ENCODE measurements around the gene MRPS33.
"Not testable (repeated sequence)": the region's sequence is repeated elsewhere in the genome, so short reads cannot be mapped to it uniquely, and the experiment has no call there.

The MRPS33 gene

GRCh38 chr7:141045126-141045841 is 30.5 kb upstream of the MRPS33 start:
- TF ChIP-seq LEF1 (IDR thresholded peaks at IDR 0.05; ENCODE audit: borderline replicate concordance) (no peak), L3MBTL2 (conservative IDR thresholded peaks at IDR 0.05) (no peak), FOXA1 (IDR thresholded peaks at IDR 0.05) (no peak), ARNT (IDR thresholded peaks at IDR 0.05) (no peak), ZNF384 (IDR thresholded peaks at IDR 0.05) (no peak), ELF4 (IDR thresholded peaks at IDR 0.05) (no peak), TARDBP (IDR thresholded peaks at IDR 0.05) (no peak), BHLHE40 (IDR thresholded peaks at IDR 0.05; ENCODE audit: borderline replicate concordance) (no peak), CTBP1 (IDR thresholded peaks at IDR 0.05; ENCODE audit: borderline replicate concordance) (no peak), FOXM1 (IDR thresholded peaks at IDR 0.05; ENCODE audit: borderline replicate concordance) (no peak), HDGF (IDR thresholded peaks at IDR 0.05; ENCODE audit: borderline replicate concordance) (no peak), SP1 (IDR thresholded peaks at IDR 0.05) (no peak), FOXK2 (IDR thresholded peaks at IDR 0.05) (no peak), PKNOX1 (IDR thresholded peaks at IDR 0.05) (no peak), NFRKB (IDR thresholded peaks at IDR 0.05) (no peak), SUZ12 (IDR thresholded peaks at IDR 0.05) (no peak)
- CTCF ChIA-PET, result no interaction called here
- no peak for DNase-seq (ENCODE audit: extremely low spot score)
- POLR2A ChIA-PET, result interaction anchor here (0.7 kb wide), 1 partner anchor 30 kb away, joined by 3 read pairs; the partner anchor contains the start of gene MRPS33

GRCh38 chr7:141043616-141044015 is 28.9 kb upstream of the MRPS33 start:
- ChIA-PET POLR2A (interaction anchor here (1.3 kb wide), 1 partner anchor 29 kb away, joined by 3 read pairs; the partner anchor contains the start of gene MRPS33), CTCF (no interaction called here)
- DNase-seq (ENCODE audit: extremely low spot score), result no peak
- TF ChIP-seq TARDBP (IDR thresholded peaks at IDR 0.05) (no peak), FOXK2 (IDR thresholded peaks at IDR 0.05) (no peak), ARNT (IDR thresholded peaks at IDR 0.05) (no peak), FOXA1 (IDR thresholded peaks at IDR 0.05) (no peak), ZNF384 (IDR thresholded peaks at IDR 0.05) (no peak), L3MBTL2 (conservative IDR thresholded peaks at IDR 0.05) (no peak), BHLHE40 (IDR thresholded peaks at IDR 0.05; ENCODE audit: borderline replicate concordance) (no peak), NFRKB (IDR thresholded peaks at IDR 0.05) (no peak), ELF4 (IDR thresholded peaks at IDR 0.05) (no peak), PKNOX1 (IDR thresholded peaks at IDR 0.05) (no peak)

GRCh38 chr7:141042222-141043193 is 27.8 kb upstream of the MRPS33 start:
- DNase-seq (ENCODE audit: extremely low spot score), result no peak

GRCh38 chr7:141039376-141039775 is 24.6 kb upstream of the MRPS33 start:
- POLR2A ChIA-PET, result no interaction called here
- TF ChIP-seq PKNOX1 (IDR thresholded peaks at IDR 0.05), result no peak
- TF ChIP-seq CTBP1 (IDR thresholded peaks at IDR 0.05; ENCODE audit: borderline replicate concordance), result no peak
- TF ChIP-seq SUZ12 (IDR thresholded peaks at IDR 0.05), result no peak
- no peak for TF ChIP-seq LEF1 (IDR thresholded peaks at IDR 0.05; ENCODE audit: borderline replicate concordance)
- TF ChIP-seq FOXK2 (IDR thresholded peaks at IDR 0.05), result no peak
- TF ChIP-seq FOXA1 (IDR thresholded peaks at IDR 0.05), result no peak
- TF ChIP-seq ZNF384 (IDR thresholded peaks at IDR 0.05), result no peak
- no peak for TF ChIP-seq ARNT (IDR thresholded peaks at IDR 0.05)
- no peak for TF ChIP-seq TARDBP (IDR thresholded peaks at IDR 0.05)
- TF ChIP-seq NFRKB (IDR thresholded peaks at IDR 0.05), result no peak
- no peak for TF ChIP-seq BHLHE40 (IDR thresholded peaks at IDR 0.05; ENCODE audit: borderline replicate concordance)
- TF ChIP-seq ELF4 (IDR thresholded peaks at IDR 0.05), result no peak
- no peak for TF ChIP-seq FOXM1 (IDR thresholded peaks at IDR 0.05; ENCODE audit: borderline replicate concordance)
- no peak for DNase-seq (ENCODE audit: extremely low spot score)
- CTCF ChIA-PET, result no interaction called here

More at GRCh38 chr7:141042222-141043193, 27.8 kb upstream of the MRPS33 start:
- ChIA-PET CTCF (no interaction called here), POLR2A (no interaction called here)
- no peak for TF ChIP-seq ZNF384 (IDR thresholded peaks at IDR 0.05)
- TF ChIP-seq FOXK2 (IDR thresholded peaks at IDR 0.05), result no peak
- no peak for TF ChIP-seq SP1 (IDR thresholded peaks at IDR 0.05)
- TF ChIP-seq ELF4 (IDR thresholded peaks at IDR 0.05), result no peak
- TF ChIP-seq FOXA1 (IDR thresholded peaks at IDR 0.05), result no peak
- TF ChIP-seq HDGF (IDR thresholded peaks at IDR 0.05; ENCODE audit: borderline replicate concordance), result no peak
- no peak for TF ChIP-seq BHLHE40 (IDR thresholded peaks at IDR 0.05; ENCODE audit: borderline replicate concordance)
- TF ChIP-seq LEF1 (IDR thresholded peaks at IDR 0.05; ENCODE audit: borderline replicate concordance), result no peak
- no peak for TF ChIP-seq TARDBP (IDR thresholded peaks at IDR 0.05)
- TF ChIP-seq CTBP1 (IDR thresholded peaks at IDR 0.05; ENCODE audit: borderline replicate concordance), result no peak
- TF ChIP-seq NFRKB (IDR thresholded peaks at IDR 0.05), result no peak
- no peak for TF ChIP-seq PKNOX1 (IDR thresholded peaks at IDR 0.05)
- no peak for TF ChIP-seq L3MBTL2 (conservative IDR thresholded peaks at IDR 0.05)

GRCh38 chr7:141038100-141038499 is 23.3 kb upstream of the MRPS33 start:
- DNase-seq (ENCODE audit: extremely low spot score); CTCF ChIA-PET; POLR2A ChIA-PET: not testable (repeated sequence)

GRCh38 chr7:141032539-141033323 is 18.0 kb upstream of the MRPS33 start:
- CTCF ChIA-PET, result interaction anchor here (1.1 kb wide), 1 partner anchor 40 kb away, joined by 3 read pairs; no protein-coding TSS in a partner anchor
- POLR2A ChIA-PET, result interaction anchor here (1.1 to 1.4 kb wide), 2 partner anchors 18 to 40 kb away, joined by 5 to 7 read pairs; partner anchors contain the start of gene MRPS33
- not testable (repeated sequence) for DNase-seq (ENCODE audit: extremely low spot score)
